Breast epithelium (tissue), 4 donors: Measurements from ENCODE around the gene FBXW8. TPM values are rescaled to one million over a fixed set of nuclear protein-coding genes. Genes with fewer than 3 reads are reported as not detected.

ENCODE experiments used
- DNase-seq, 2 donors: peaks; one replicate each; pipeline ENCODE4 v3.0.0-alpha.2; 2019; ENCODE audit warnings: low spot score in 2 of 2
- H3K27ac ChIP-seq, 2 donors: fragments of 200-600 bp; sonication (generic) in 1 of 2; one replicate each; pipeline ENCODE4 v1.5.1; 2016 to 2019; ENCODE audit warnings: mild to moderate bottlenecking in 1 of 2
- H3K27me3 ChIP-seq, 2 donors: fragments of 200-600 bp; sonication (generic) in 1 of 2; one replicate each; pipeline versions ENCODE4 v1.5.1 to v1.6.0; 2017 to 2019; ENCODE audit warnings: control low read depth in 1 of 2, mild to moderate bottlenecking in 1 of 2
- H3K36me3 ChIP-seq: fragments of 200-600 bp; one replicate; pipeline ENCODE4 v1.5.1; 2019
- H3K4me1 ChIP-seq, 2 donors: fragments of 200-600 bp; sonication (generic); one replicate each; pipeline ENCODE4 v1.5.1; 2016 to 2019; ENCODE audit warnings: control low read depth in 1 of 2
- H3K4me3 ChIP-seq, 3 donors: fragments of 200-600 bp; sonication (generic); 1 replicate in 2 of 3; 2 replicates in 1 of 3; pipeline ENCODE4 v1.5.1; 2016 to 2019; ENCODE audit warnings: mild to moderate bottlenecking in 3 of 3, moderate library complexity in 2 of 3
- H3K9me3 ChIP-seq, 2 donors: fragments of 200-600 bp; sonication (generic) in 1 of 2; one replicate each; pipeline ENCODE4 v1.5.1; 2016 to 2019; ENCODE audit warnings: control low read depth in 1 of 2
- CTCF ChIP-seq, 3 donors: fragments of 450-650 bp; IDR thresholded peaks; one replicate each; pipeline ENCODE4 v1.5.1; 2016 to 2017; ENCODE audit warnings: antibody characterized with exemption in 3 of 3, mild to moderate bottlenecking in 3 of 3, moderate library complexity in 3 of 3
- POLR2A ChIP-seq: fragments of 450-650 bp; IDR thresholded peaks from one replicate; pipeline ENCODE4 v1.6.1; 2016; ENCODE audit warnings: antibody characterized with exemption, mild to moderate bottlenecking, moderate library complexity
- POLR2AphosphoS5 ChIP-seq, 3 donors: sonication (generic); formaldehyde crosslinking; IDR thresholded peaks; one replicate each; pipeline ENCODE4 v1.6.1; 2017; ENCODE audit warnings: antibody characterized with exemption in 3 of 3
- intact Hi-C: fragments of 100-400 bp; cut with DNase I; formaldehyde crosslinking; loops from one replicate; pipeline ENCODE4 v1.15.1; 2023; ENCODE audit warnings: low total_unique reads
- total RNA-seq, 3 donors: library from RNA; depleted of rRNA; stranded (reverse); fragments of >200 nt; gene quantifications; one replicate each; pipeline ENCODE4 v1.1.0, GENCODE V29; 2016

FBXW8 gene
- total RNA-seq, 3 donors from 2014 or later: 14.9 to 22.3 (median 16.4) TPM

GRCh38 chr12:117045160-117046010 lies 134.6 kb downstream of the FBXW8 start:
- TF ChIP-seq POLR2A (no peak), CTCF (IDR thresholded peaks at IDR 0.05) (no peak), POLR2AphosphoS5 (IDR thresholded peaks at IDR 0.05) (no peak)
- H3K9me3 ChIP-seq: no peaks in the 10 kb centered on the region
- peak overlapping the region in 1 of 3 donors; percentile 19 for H3K4me3 ChIP-seq
- H3K36me3 ChIP-seq: no peaks in the 10 kb centered on the region
- no peaks in the 10 kb centered on the region for H3K4me1 ChIP-seq
- intact Hi-C loops: no loop called here
- no peaks in the 10 kb centered on the region for H3K27me3 ChIP-seq
- peak overlapping the region in 1 of 2 donors; percentile 38 for H3K27ac ChIP-seq
- DNase-seq: no peak

GRCh38 chr12:117046011-117046369 lies 135.2 kb downstream of the FBXW8 start:
- TF ChIP-seq POLR2AphosphoS5 (IDR thresholded peaks at IDR 0.05) (no peak), CTCF (IDR thresholded peaks at IDR 0.05) (no peak), POLR2A (no peak)
- H3K27ac ChIP-seq: peak overlapping the region in 1 of 2 donors; percentile 38
- no peaks in the 10 kb centered on the region for H3K36me3 ChIP-seq
- no peaks in the 10 kb centered on the region for H3K27me3 ChIP-seq
- intact Hi-C loops: no loop called here
- no peaks in the 10 kb centered on the region for H3K4me1 ChIP-seq
- no peaks in the 10 kb centered on the region for H3K9me3 ChIP-seq
- DNase-seq: no peak
- H3K4me3 ChIP-seq: no peak overlapping the region

- Histone ChIP-seq H3K27me3 (no peaks in the 10 kb centered on the region), H3K9me3 (no peaks in the 10 kb centered on the region), H3K36me3 (no peaks in the 10 kb centered on the region), H3K4me3 (no peak overlapping the region), H3K4me1 (no peaks in the 10 kb centered on the region), H3K27ac (no peak overlapping the region)
- no peak for TF ChIP-seq POLR2A
- no peak for TF ChIP-seq CTCF (IDR thresholded peaks at IDR 0.05)
- TF ChIP-seq POLR2AphosphoS5 (IDR thresholded peaks at IDR 0.05): no peak
- no peak for DNase-seq
- intact Hi-C loops: no loop called here
Measured at GRCh38 chr12:117046425-117046824, 135.7 kb downstream of the FBXW8 start.

GRCh38 chr12:117046861-117047530 lies 136.2 kb downstream of the FBXW8 start:
- intact Hi-C loops: no loop called here
- Histone ChIP-seq H3K27ac (no peak overlapping the region), H3K36me3 (no peaks in the 10 kb centered on the region), H3K4me1 (no peaks in the 10 kb centered on the region), H3K9me3 (no peaks in the 10 kb centered on the region), H3K27me3 (no peaks in the 10 kb centered on the region), H3K4me3 (no peak overlapping the region)
- TF ChIP-seq CTCF (IDR thresholded peaks at IDR 0.05): no peak
- TF ChIP-seq POLR2AphosphoS5 (IDR thresholded peaks at IDR 0.05): no peak
- TF ChIP-seq POLR2A: no peak
- DNase-seq: no peak
